Loucy (cell line): ENCODE results near the gene HDHD5.

Experiments used
- H2AFZ ChIP-seq: fragments of 200-600 bp; sonication (generic); 2 replicates; pipeline ENCODE4 v1.6.0; 2016; ENCODE audit warnings: antibody characterized with exemption, mild to moderate bottlenecking, low read length, moderate library complexity
- H3F3A ChIP-seq: fragments of 200-600 bp; 2 replicates; pipeline ENCODE4 v1.6.0; 2016; ENCODE audit warnings: antibody characterized with exemption, low read depth, mild to moderate bottlenecking
- H3K27me3 ChIP-seq: fragments of 200-600 bp; sonication (generic); 2 replicates; pipeline ENCODE4 v1.6.1; 2014; ENCODE audit warnings: low read length, mild to moderate bottlenecking; ENCODE audit not compliant: insufficient read depth, poor library complexity, severe bottlenecking
- H3K36me3 ChIP-seq: fragments of 200-600 bp; sonication (generic); 2 replicates; pipeline ENCODE4 v1.6.1; 2016; ENCODE audit warnings: low read length; ENCODE audit not compliant: insufficient read depth
- H3K4me1 ChIP-seq: fragments of 200-600 bp; sonication (generic); 2 replicates; pipeline ENCODE4 v1.5.1; 2014; ENCODE audit warnings: low read length, mild to moderate bottlenecking; ENCODE audit not compliant: insufficient read depth, poor library complexity, severe bottlenecking
- H3K4me2 ChIP-seq: fragments of 200-600 bp; sonication (generic); 2 replicates; pipeline ENCODE4 v1.6.0; 2014; ENCODE audit warnings: antibody characterized with exemption, low read length, low read depth, mild to moderate bottlenecking; ENCODE audit not compliant: poor library complexity, severe bottlenecking
- H3K4me3 ChIP-seq: fragments of 200-600 bp; sonication (generic); 2 replicates; pipeline ENCODE4 v1.5.1; 2014; ENCODE audit warnings: low read length, mild to moderate bottlenecking, mixed read lengths; ENCODE audit not compliant: poor library complexity, severe bottlenecking
- H3K79me2 ChIP-seq: fragments of 200-600 bp; sonication (generic); 2 replicates; pipeline ENCODE4 v1.6.1; 2014; ENCODE audit warnings: low read length; ENCODE audit not compliant: insufficient read depth
- H3K9ac ChIP-seq: fragments of 200-600 bp; sonication (generic); 2 replicates; pipeline ENCODE4 v1.6.0; 2014; ENCODE audit warnings: mild to moderate bottlenecking, low read depth, low read length, moderate library complexity; ENCODE audit not compliant: poor library complexity, severe bottlenecking
- H3K9me2 ChIP-seq: fragments of 200-600 bp; sonication (generic); replicated peaks from 2 replicates; pipeline ENCODE4 v1.6.1; 2016; ENCODE audit warnings: low read depth, low read length, mixed read lengths
- H3K9me3 ChIP-seq: fragments of 200-600 bp; sonication (generic); 2 replicates; pipeline ENCODE4 v1.6.1; 2014; ENCODE audit warnings: mild to moderate bottlenecking, antibody characterized with exemption, low read length, low read depth; ENCODE audit not compliant: insufficient read depth
- H4K20me1 ChIP-seq: fragments of 200-600 bp; sonication (generic); 2 replicates; pipeline ENCODE4 v1.6.0; 2014; ENCODE audit warnings: antibody characterized with exemption, low read length, mild to moderate bottlenecking; ENCODE audit not compliant: insufficient read depth, poor library complexity, severe bottlenecking
- EZH2phosphoT487 ChIP-seq: fragments of 200-600 bp; IDR thresholded peaks from 2 replicates; pipeline ENCODE4 v1.6.1; 2018; ENCODE audit warnings: antibody characterized with exemption, mild to moderate bottlenecking, moderate library complexity, borderline replicate concordance
- TF ChIP-seq, protein P1 (sequence below): fragments of 200-600 bp; sonication (generic); conservative IDR thresholded peaks from 2 replicates; pipeline ENCODE4 v1.5.1; 2014; ENCODE audit warnings: mild to moderate bottlenecking, antibody characterized with exemption, low read length

The HDHD5 gene

DNA sequence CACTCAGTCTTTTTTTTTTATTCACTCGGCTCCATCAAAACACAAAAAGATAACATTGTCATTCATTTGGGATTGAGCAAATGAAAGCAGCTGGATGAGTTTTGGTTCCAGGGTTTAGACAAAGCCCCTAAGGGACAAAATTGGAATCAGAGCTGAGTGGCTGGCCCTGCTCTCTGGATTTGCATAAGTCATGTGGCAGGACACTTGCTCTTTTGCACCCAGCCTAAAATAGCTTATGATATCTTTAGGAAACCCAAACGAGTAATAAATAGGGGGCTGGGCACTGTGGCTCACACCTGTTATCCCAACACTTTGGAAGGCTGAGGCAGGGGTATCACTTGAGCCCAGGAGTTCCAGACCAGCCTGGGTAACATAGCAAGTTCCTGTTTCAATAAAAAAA lies 27.0 kb downstream of the HDHD5 start:
- no peaks in the 10 kb centered on the region for H3K9me3 ChIP-seq
- no peak overlapping the region for H3K9ac ChIP-seq
- peaks cover 9% of the 10 kb centered on the region; the same call in 1 of the 2 replicates for H3K36me3 ChIP-seq
- TF ChIP-seq EZH2phosphoT487: no peak
- TF ChIP-seq, protein P1, sequence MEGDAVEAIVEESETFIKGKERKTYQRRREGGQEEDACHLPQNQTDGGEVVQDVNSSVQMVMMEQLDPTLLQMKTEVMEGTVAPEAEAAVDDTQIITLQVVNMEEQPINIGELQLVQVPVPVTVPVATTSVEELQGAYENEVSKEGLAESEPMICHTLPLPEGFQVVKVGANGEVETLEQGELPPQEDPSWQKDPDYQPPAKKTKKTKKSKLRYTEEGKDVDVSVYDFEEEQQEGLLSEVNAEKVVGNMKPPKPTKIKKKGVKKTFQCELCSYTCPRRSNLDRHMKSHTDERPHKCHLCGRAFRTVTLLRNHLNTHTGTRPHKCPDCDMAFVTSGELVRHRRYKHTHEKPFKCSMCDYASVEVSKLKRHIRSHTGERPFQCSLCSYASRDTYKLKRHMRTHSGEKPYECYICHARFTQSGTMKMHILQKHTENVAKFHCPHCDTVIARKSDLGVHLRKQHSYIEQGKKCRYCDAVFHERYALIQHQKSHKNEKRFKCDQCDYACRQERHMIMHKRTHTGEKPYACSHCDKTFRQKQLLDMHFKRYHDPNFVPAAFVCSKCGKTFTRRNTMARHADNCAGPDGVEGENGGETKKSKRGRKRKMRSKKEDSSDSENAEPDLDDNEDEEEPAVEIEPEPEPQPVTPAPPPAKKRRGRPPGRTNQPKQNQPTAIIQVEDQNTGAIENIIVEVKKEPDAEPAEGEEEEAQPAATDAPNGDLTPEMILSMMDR: no peak
- H3K9me2 ChIP-seq: no peaks in the 10 kb centered on the region
- H3K4me1 ChIP-seq: no peaks in the 10 kb centered on the region
- H3F3A ChIP-seq: no peaks in the 10 kb centered on the region
- no peak overlapping the region for H3K4me2 ChIP-seq
- no peaks in the 10 kb centered on the region for H3K79me2 ChIP-seq
- H2AFZ ChIP-seq: no peak overlapping the region
- H3K27me3 ChIP-seq: no peaks in the 10 kb centered on the region
- H4K20me1 ChIP-seq: no peaks in the 10 kb centered on the region
- no peak overlapping the region for H3K4me3 ChIP-seq

DNA sequence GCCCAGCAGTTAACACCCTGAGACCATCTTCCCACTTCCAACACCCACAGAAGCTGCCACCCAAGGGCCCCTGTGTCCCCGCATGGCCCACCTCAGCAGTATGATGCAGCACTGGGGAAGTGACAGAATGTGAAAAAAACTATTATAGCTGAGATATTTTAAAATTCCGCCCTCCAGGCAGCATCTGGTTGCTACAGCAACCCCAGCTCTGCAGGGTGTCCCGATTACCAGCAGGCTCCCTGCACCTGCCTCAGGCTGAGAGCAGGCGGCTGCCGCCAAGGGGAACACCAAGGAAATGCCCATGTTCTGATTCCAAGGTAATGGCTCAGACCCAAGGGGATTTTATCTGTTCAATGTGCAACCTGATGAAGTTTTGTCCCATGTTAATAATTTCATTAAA lies 27.4 kb downstream of the HDHD5 start:
- H3K4me2 ChIP-seq: no peak overlapping the region

DNA sequence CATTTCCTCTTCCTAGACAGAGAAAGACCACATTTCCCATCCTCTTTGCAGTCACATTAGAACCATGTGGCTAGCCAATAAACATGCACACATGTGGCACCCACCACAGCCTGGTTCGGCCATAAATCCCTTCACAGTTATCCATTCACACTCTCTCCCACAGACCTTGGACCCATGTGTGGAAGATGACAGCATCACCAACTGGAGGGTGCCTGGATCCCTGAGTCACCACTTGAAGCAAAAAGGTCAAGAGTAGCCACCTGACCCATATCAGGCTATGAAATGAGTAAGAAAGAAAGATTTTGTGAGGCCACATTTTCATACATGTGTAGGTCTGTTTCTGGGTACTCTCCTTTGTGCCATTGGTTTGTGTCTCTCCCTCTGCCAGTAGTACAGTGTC lies 28.9 kb downstream of the HDHD5 start:
- no peak overlapping the region for H3K4me3 ChIP-seq
- peaks cover 3% of the 10 kb centered on the region; the same call in 1 of the 2 replicates for H3K36me3 ChIP-seq
- no peaks in the 10 kb centered on the region for H3K79me2 ChIP-seq
- no peak overlapping the region for H2AFZ ChIP-seq
- no peaks in the 10 kb centered on the region for H3F3A ChIP-seq
- TF ChIP-seq, protein P1: no peak
- TF ChIP-seq EZH2phosphoT487: no peak
- no peak overlapping the region for H3K4me2 ChIP-seq
- no peaks in the 10 kb centered on the region for H3K4me1 ChIP-seq
- no peak overlapping the region for H3K9ac ChIP-seq
- H3K9me3 ChIP-seq: no peaks in the 10 kb centered on the region
- no peaks in the 10 kb centered on the region for H3K9me2 ChIP-seq
- H3K27me3 ChIP-seq: no peaks in the 10 kb centered on the region
- no peaks in the 10 kb centered on the region for H4K20me1 ChIP-seq

More for the DNA sequence above, 27.4 kb downstream of the HDHD5 start:
- Histone ChIP-seq H3K9ac (no peak overlapping the region), H3F3A (no peaks in the 10 kb centered on the region), H3K36me3 (peaks cover 5% of the 10 kb centered on the region; the same call in 1 of the 2 replicates), H4K20me1 (no peaks in the 10 kb centered on the region), H3K9me2 (no peaks in the 10 kb centered on the region), H3K79me2 (no peaks in the 10 kb centered on the region), H3K4me1 (no peaks in the 10 kb centered on the region), H3K27me3 (no peaks in the 10 kb centered on the region), H3K9me3 (no peaks in the 10 kb centered on the region), H2AFZ (no peak overlapping the region), H3K4me3 (no peak overlapping the region)
- no peak for TF ChIP-seq EZH2phosphoT487
- TF ChIP-seq, protein P1: no peak
